IMR-90 (cell line): ENCODE results near the gene PTPRN2. TPM values are rescaled to one million over a fixed set of nuclear protein-coding genes. Genes with fewer than 3 reads are reported as not detected.

Experiments
- ATAC-seq: fragments of 200-7000 bp; cut with Tn5 transposase; 2 replicates; pipeline ENCODE4 v1.9.1; 2020; ENCODE audit warnings: low read depth, mild to moderate bottlenecking, moderate library complexity
- BruUV-seq: library from RNA; stranded (reverse); fragments of 400-500 nt; replicated peaks from 2 replicates; lab custom pipeline; 2021; lab: Mats Ljungman, UMichigan
- CTCF ChIA-PET: fragments of 300-600 bp; formaldehyde crosslinking; extraction: SDS; loops from one replicate; lab custom pipeline; 2021; ENCODE audit warnings: antibody characterized with exemption; lab: Yijun Ruan, JAX
- POLR2A ChIA-PET: fragments of 300-600 bp; sonication (Branson Sonifier 250); formaldehyde crosslinking; loops from one replicate; lab custom pipeline; 2022; ENCODE audit warnings: antibody characterized with exemption; ENCODE audit not compliant: unreplicated experiment; lab: Charles Lee
- DNase-seq: peaks from one replicate; pipeline ENCODE4 v3.0.0; 2013
- H2AFZ ChIP-seq: replicated peaks from 2 replicates; pipeline ENCODE3; 2013; ENCODE audit warnings: low read length, mild to moderate bottlenecking; ENCODE audit not compliant: poor library complexity
- H2AK5ac ChIP-seq: 2 replicates; pipeline ENCODE4 v1.6.1; 2013; ENCODE audit warnings: low read depth, low read length, inconsistent platforms
- H2AK9ac ChIP-seq: replicated peaks from 2 replicates; pipeline ENCODE3; 2013; ENCODE audit warnings: mild to moderate bottlenecking, low read depth, low read length, moderate library complexity; ENCODE audit not compliant: poor library complexity
- H2BK120ac ChIP-seq: 2 replicates; pipeline ENCODE4 v1.6.1; 2013; ENCODE audit warnings: low read depth, low read length, inconsistent platforms
- H2BK15ac ChIP-seq: 3 replicates; pipeline ENCODE4 v1.6.1; 2013; ENCODE audit warnings: low read depth, low read length, inconsistent platforms
- H2BK20ac ChIP-seq: 2 replicates; pipeline ENCODE4 v1.6.1; 2013; ENCODE audit warnings: low read depth, mild to moderate bottlenecking, inconsistent platforms, low read length, moderate library complexity
- H2BK5ac ChIP-seq: 2 replicates; pipeline ENCODE4 v1.6.1; 2013; ENCODE audit warnings: mild to moderate bottlenecking, low read depth, low read length, inconsistent platforms; ENCODE audit not compliant: poor library complexity, severe bottlenecking
- H3K14ac ChIP-seq: replicated peaks from 2 replicates; pipeline ENCODE4 v1.6.1; 2013; ENCODE audit warnings: low read depth, low read length, inconsistent platforms
- H3K18ac ChIP-seq: 2 replicates; pipeline ENCODE4 v1.6.1; 2013; ENCODE audit warnings: low read depth, low read length, control low read depth
- H3K23ac ChIP-seq: 2 replicates; pipeline ENCODE4 v1.6.1; 2013; ENCODE audit warnings: low read depth, low read length, inconsistent platforms
- H3K27ac ChIP-seq: 2 replicates; pipeline ENCODE4 v1.5.1; 2013; ENCODE audit warnings: mild to moderate bottlenecking, control low read depth, low read length; ENCODE audit not compliant: insufficient read depth
- H3K27me3 ChIP-seq: 2 replicates; pipeline ENCODE4 v1.6.1; 2013; ENCODE audit warnings: low read length; ENCODE audit not compliant: control insufficient read depth, insufficient read depth
- H3K36me3 ChIP-seq: 2 replicates; pipeline ENCODE4 v1.6.1; 2013; ENCODE audit warnings: low read length, mixed read lengths; ENCODE audit not compliant: control insufficient read depth, insufficient read depth
- H3K4ac ChIP-seq: 2 replicates; pipeline ENCODE4 v1.6.1; 2013; ENCODE audit warnings: low read depth, low read length, inconsistent platforms
- H3K4me1 ChIP-seq: 2 replicates; pipeline ENCODE4 v1.6.1; 2013; ENCODE audit warnings: low read length, mixed read lengths; ENCODE audit not compliant: control insufficient read depth, insufficient read depth
- H3K4me2 ChIP-seq: 2 replicates; pipeline ENCODE4 v1.6.1; 2013; ENCODE audit warnings: low read depth, mild to moderate bottlenecking, control low read depth, low read length, moderate library complexity
- H3K4me3 ChIP-seq: 2 replicates; pipeline ENCODE4 v1.5.1; 2013; ENCODE audit warnings: low read depth, mild to moderate bottlenecking, control low read depth, low read length, moderate library complexity; ENCODE audit not compliant: insufficient read depth
- H3K56ac ChIP-seq: 2 replicates; pipeline ENCODE4 v1.6.1; 2013; ENCODE audit warnings: low read length, inconsistent platforms; ENCODE audit not compliant: insufficient read depth; ENCODE audit errors: extremely low read depth
- H3K79me1 ChIP-seq, 2 experiments: 2 replicates each; pipeline ENCODE4 v1.6.1; 2013; ENCODE audit warnings: low read length in 2 of 2, inconsistent platforms in 1 of 2, low read depth in 1 of 2
- H3K9ac ChIP-seq: 2 replicates; pipeline ENCODE4 v1.6.1; 2013; ENCODE audit warnings: low read depth, low read length, control low read depth
- H3K9me1 ChIP-seq: 2 replicates; pipeline ENCODE4 v1.6.1; 2013; ENCODE audit warnings: low read length, inconsistent platforms; ENCODE audit not compliant: insufficient read depth
- H3K9me3 ChIP-seq: 2 replicates; pipeline ENCODE4 v1.6.1; 2013; ENCODE audit warnings: low read length; ENCODE audit not compliant: control insufficient read depth, insufficient read depth
- H4K20me1 ChIP-seq: 2 replicates; pipeline ENCODE4 v1.6.1; 2013; ENCODE audit warnings: low read length, inconsistent platforms; ENCODE audit not compliant: insufficient read depth
- H4K5ac ChIP-seq: 2 replicates; pipeline ENCODE4 v1.6.1; 2013; ENCODE audit warnings: mild to moderate bottlenecking, low read depth, low read length, control low read depth
- H4K8ac ChIP-seq, 2 experiments: 2 replicates each; pipeline ENCODE4 v1.6.1; 2013; ENCODE audit warnings: low read depth in 2 of 2, low read length in 2 of 2, control low read depth in 1 of 2, inconsistent platforms in 1 of 2
- H4K91ac ChIP-seq: 2 replicates; pipeline ENCODE4 v1.6.1; 2013; ENCODE audit warnings: low read depth, low read length, inconsistent platforms; ENCODE audit not compliant: insufficient read depth
- BHLHE40 ChIP-seq: fragments of 150-350 bp; IDR thresholded peaks from 2 replicates; pipeline ENCODE4 v1.6.1; 2016; ENCODE audit warnings: mild to moderate bottlenecking, low read depth, low read length
- CHD1 ChIP-seq: IDR thresholded peaks from 2 replicates; pipeline ENCODE4 v1.6.1; 2012; ENCODE audit warnings: low read depth, low read length, improper control_type of control experiment
- CTCF ChIP-seq: conservative IDR thresholded peaks from 2 replicates; pipeline ENCODE4 v1.5.1; 2012; ENCODE audit warnings: mild to moderate bottlenecking, low read depth, low read length, improper control_type of control experiment
- USF2 ChIP-seq: fragments of 150-350 bp; IDR thresholded peaks from 2 replicates; pipeline ENCODE4 v1.6.1; 2017; ENCODE audit warnings: mild to moderate bottlenecking, antibody characterized with exemption, low read length, low read depth
- WGBS, 2 experiments: methylation state at CpG; one replicate each; pipeline versions ENCODE4 v1.1.5 to v1.1.7; 2013; ENCODE audit warnings: missing lambda C conversion rate in 2 of 2; ENCODE audit not compliant: insufficient read length in 1 of 2; ENCODE audit errors: extremely low coverage in 2 of 2; 5-methylcytosine and 5-hydroxymethylcytosine counted together
- dilution Hi-C: fragments of 300-500 bp; cut with HindIII; formaldehyde crosslinking; loops from one replicate; pipeline ENCODE4 v1.14.3; 2018; ENCODE audit warnings: low sequenced_read_pairs; ENCODE audit not compliant: unreplicated experiment
- in situ Hi-C: fragments of 300-500 bp; cut with MboI; formaldehyde crosslinking; loops from 3 replicates; pipeline ENCODE4 v1.14.3; 2019; ENCODE audit warnings: low sequenced_read_pairs, inconsistent platforms, mixed read lengths
- intact Hi-C: fragments of 100-400 bp; cut with micrococcal nuclease; formaldehyde crosslinking; loops from 2 replicates; pipeline ENCODE4 v1.10.0; 2022
- polyA plus RNA-seq, 3 experiments: library from polyadenylated mRNA; depleted of rRNA; stranded (reverse); fragments of >200 nt; gene quantifications; 2 replicates each; pipeline ENCODE4 v1.2.3, GENCODE V29; 2012; ENCODE audit warnings: low replicate concordance in 1 of 3
- total RNA-seq: library from RNA; depleted of rRNA; stranded (reverse); fragments of >200 nt; gene quantifications from 2 replicates; pipeline ENCODE4 v1.2.3, GENCODE V29; 2012

The PTPRN2 gene
- total and polyA plus RNA-seq, 2 of the 4 experiments (the other 2 are of a cell fraction): 0.03 TPM; not detected in 1

GRCh38 chr7:158114056-158114850 is 473.4 kb downstream of the PTPRN2 start:
- Histone ChIP-seq H3K4ac (no peak overlapping the region), H2BK15ac (no peak overlapping the region), H3K4me1 (no peaks in the 10 kb centered on the region), H2AK5ac (no peak overlapping the region), H3K27me3 (no peaks in the 10 kb centered on the region), H3K4me2 (no peak overlapping the region), H3K56ac (no peak overlapping the region), H4K20me1 (no peaks in the 10 kb centered on the region), H3K18ac (no peak overlapping the region), H3K9ac (no peak overlapping the region), H3K14ac (no peak overlapping the region), H2BK120ac (no peak overlapping the region), H2BK20ac (no peak overlapping the region), H4K5ac (no peak overlapping the region), H3K36me3 (no peaks in the 10 kb centered on the region), H3K79me1 (no peaks in the 10 kb centered on the region), H4K91ac (no peak overlapping the region), H3K23ac (no peak overlapping the region), H3K4me3 (no peak overlapping the region), H3K9me3 (peaks cover 63% of the 10 kb centered on the region), H2AK9ac (no peak overlapping the region), H3K27ac (no peak overlapping the region), H2BK5ac (no peak overlapping the region), H3K9me1 (no peaks in the 10 kb centered on the region), H4K8ac (no peak overlapping the region), H2AFZ (no peak overlapping the region)
- dilution Hi-C loops: no loop called here
- CTCF ChIA-PET: no interaction called here
- DNase-seq: no peak
- in situ Hi-C loops: no loop called here
- ATAC-seq: no peak
- BruUV-seq: no TSS peak
- TF ChIP-seq CTCF (no peak), BHLHE40 (no peak), CHD1 (no peak), USF2 (no peak)
- WGBS, 2 experiments: 61% methylated on average over 4 of the region's 18 CpGs; no CpG with 5 or more reads in 1 of the 2 experiments
- intact Hi-C loops: no loop called here
- POLR2A ChIA-PET: no interaction called here
